GM19467 (cell line): ENCODE measurements around the gene RPL18.
A peak's percentile ranks its signal among the peaks of the same experiment; 100 is the strongest.
"Not testable (repeated sequence)": the region's sequence is repeated elsewhere in the genome, so short reads cannot be mapped to it uniquely, and the experiment has no call there.

Experiments
- ATAC-seq: cut with Tn5 transposase; IDR thresholded peaks from one replicate; pipeline ENCODE4 v1.9.1; 2021; ENCODE audit warnings: mild to moderate bottlenecking, moderate library complexity; ENCODE audit not compliant: unreplicated experiment

Gene RPL18

GRCh38 chr19:48618916-48619691 lies at the start of gene RPL18, which contains the start of gene SPHK2:
RPL18 (minus strand) TSS chr19:48619178; CDS start chr19:48619143, 35 bp downstream.
SPHK2 (plus strand) TSS chr19:48619506; CDS start chr19:48620515, 1,009 bp downstream.
- ATAC-seq = peak; percentile 71

- no peak for ATAC-seq
These were observed 49.8 kb upstream of the RPL18 start for GRCh38 chr19:48668761-48669160.

- no peak for ATAC-seq
These were observed 49.4 kb upstream of the RPL18 start for GRCh38 chr19:48668332-48668731.

- no peak for ATAC-seq
These were observed 46.8 kb upstream of the RPL18 start for GRCh38 chr19:48665786-48666185.

- no peak for ATAC-seq
These were observed 45.5 kb upstream of the RPL18 start for GRCh38 chr19:48664476-48664875.

GRCh38 chr19:48663667-48664066 lies 44.7 kb upstream of the RPL18 start:
- no peak for ATAC-seq

- ATAC-seq = no peak
These were observed 42.7 kb upstream of the RPL18 start for GRCh38 chr19:48661711-48662090.

- ATAC-seq = peak; percentile 73
These were observed 42.1 kb upstream of the RPL18 start for GRCh38 chr19:48660852-48661710.

- no peak for ATAC-seq
These were observed 40.8 kb upstream of the RPL18 start for GRCh38 chr19:48659768-48660167.

GRCh38 chr19:48658483-48658882 lies 39.5 kb upstream of the RPL18 start:
- no peak for ATAC-seq

- ATAC-seq = not testable (repeated sequence)
These were observed 38.9 kb upstream of the RPL18 start for GRCh38 chr19:48657828-48658227.

- no peak for ATAC-seq
These were observed 38.0 kb upstream of the RPL18 start for GRCh38 chr19:48656840-48657474.

GRCh38 chr19:48654299-48655059 lies 35.5 kb upstream of the RPL18 start:
- no peak for ATAC-seq

GRCh38 chr19:48651683-48652048 lies 32.7 kb upstream of the RPL18 start:
- no peak for ATAC-seq

GRCh38 chr19:48650974-48651682 lies 32.1 kb upstream of the RPL18 start:
- no peak for ATAC-seq

GRCh38 chr19:48648134-48648533 lies 29.2 kb upstream of the RPL18 start:
- no peak for ATAC-seq

GRCh38 chr19:48646722-48647216 lies 27.8 kb upstream of the RPL18 start:
- no peak for ATAC-seq

- peak; percentile 64 for ATAC-seq
These were observed 27.2 kb upstream of the RPL18 start, which contains the start of gene CA11 for GRCh38 chr19:48646001-48646721. CA11 (minus strand) TSS chr19:48646187; CDS start chr19:48645632, 555 bp downstream.

GRCh38 chr19:48645620-48646000 lies 26.6 kb upstream of the RPL18 start:
- ATAC-seq = no peak
